ENCODE results near the gene SNRPA.

Gene SNRPA

DNA sequence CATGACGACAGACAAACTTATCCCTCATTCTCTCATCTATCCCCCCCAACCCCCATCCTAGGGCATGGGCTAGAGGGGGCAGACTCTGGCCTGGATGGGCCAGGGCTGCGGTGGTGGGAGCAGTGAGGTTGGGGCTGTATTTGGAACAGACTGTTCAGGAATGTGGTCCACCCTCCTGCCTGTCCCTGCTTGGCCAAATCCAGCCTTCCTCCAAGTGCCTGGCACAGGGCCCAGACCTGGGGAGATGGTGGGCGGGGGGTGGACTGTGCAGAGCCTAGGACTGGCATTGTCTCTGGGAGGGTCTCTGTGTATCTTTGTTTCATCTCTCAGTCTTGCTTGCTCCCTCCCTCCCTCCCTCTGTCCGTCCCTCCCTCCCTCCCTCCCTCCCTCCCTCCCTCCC, 62.2 kb downstream of the SNRPA start:
- POLR2A ChIA-PET = interaction anchor here (0.6 kb wide), 1 partner anchor 96 kb away, joined by 3 read pairs; the partner anchor contains the start of gene ITPKC
- TF ChIP-seq ZNF398 (tag by site-specific recombination; IDR thresholded peaks at IDR 0.05) (peak; percentile 70), OSR2 (tag by site-specific recombination; IDR thresholded peaks at IDR 0.05) (no peak), ZFHX2 (tag by site-specific recombination; conservative IDR thresholded peaks at IDR 0.05) (peak; percentile 68), GLIS1 (tag by site-specific recombination; IDR thresholded peaks at IDR 0.05) (0 out of 2 replicates have a peak, but pooled peaks have one; percentile 16), PRDM10 (tag by site-specific recombination; IDR thresholded peaks at IDR 0.05) (peak; percentile 81), ZNF600 (tag by site-specific recombination; IDR thresholded peaks at IDR 0.05) (peak; percentile 49; the same call in 1 of the 2 replicates), ZNF341 (tag by site-specific recombination; IDR thresholded peaks at IDR 0.05; ENCODE audit: low read depth) (peak; percentile 92), EGR2 (tag by site-specific recombination; IDR thresholded peaks at IDR 0.05; ENCODE audit: low read depth) (peak; percentile 36; the same call in 1 of the 2 replicates), ZNF571 (tag by site-specific recombination; IDR thresholded peaks at IDR 0.05) (no peak)
- no peak overlapping the region for H3K27ac ChIP-seq (ENCODE audit: extremely low read depth, low read depth, low read length)
- H3K36me3 ChIP-seq (ENCODE audit: control insufficient read depth in 2 of 2, insufficient read depth in 1 of 2, low read length in 2 of 2) = peaks cover 8 to 18% of the 10 kb centered on the region in 2 experiments; a peak in 2 of 3 replicates
- CTCF ChIA-PET = interaction anchor here (0.7 to 1.2 kb wide), 2 partner anchors 18 to 102 kb away, joined by 3 to 4 read pairs; no protein-coding TSS in a partner anchor
- H3K4me1 ChIP-seq (ENCODE audit: control insufficient read depth, insufficient read depth, low read length) = peaks cover 9% of the 10 kb centered on the region
- no peaks in the 10 kb centered on the region for H3K9me3 ChIP-seq (ENCODE audit: control insufficient read depth, insufficient read depth, low read depth, low read length)
- no peak overlapping the region for H3K4me3 ChIP-seq (ENCODE audit: low read depth, low read length)
